Measurements from ENCODE around the gene COL23A1.

DNA sequence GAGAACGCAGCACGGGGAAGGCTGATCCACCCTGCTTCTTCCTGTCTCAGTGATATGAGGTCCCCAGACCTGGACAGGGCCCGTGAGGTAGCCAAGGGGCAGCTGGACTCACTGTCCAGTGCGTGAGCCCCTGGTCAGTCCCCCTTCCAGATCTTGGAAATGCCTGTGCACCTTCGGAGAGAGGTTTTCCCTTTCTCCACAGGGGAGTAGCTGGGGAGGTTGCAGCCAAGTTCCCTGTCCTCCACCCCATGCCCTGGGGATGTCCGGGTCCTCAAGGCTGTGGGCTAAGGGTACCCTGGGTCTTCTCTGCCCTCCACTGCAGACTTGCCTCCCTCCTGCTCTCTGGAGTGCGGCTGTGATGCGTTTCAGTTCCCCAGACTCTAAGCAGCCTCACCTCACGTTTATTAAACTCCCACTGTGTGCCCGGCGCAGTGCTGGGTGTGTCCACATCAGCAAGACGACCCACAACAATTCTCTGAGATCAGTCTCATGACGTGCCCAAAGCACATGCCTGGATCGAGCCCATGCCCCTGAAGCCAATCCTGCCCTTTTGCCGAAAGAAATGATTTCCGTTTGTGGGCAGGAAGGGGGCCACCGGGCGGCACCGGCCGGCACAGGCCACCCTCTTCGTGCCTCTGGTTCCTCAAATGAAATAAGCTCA lies 256.2 kb downstream of the COL23A1 start:
- TF ChIP-seq EZH2 (IDR thresholded peaks at IDR 0.05; ENCODE audit: low read depth, low read length, severe bottlenecking) (no peak), CREB1 (IDR thresholded peaks at IDR 0.05) (no peak), TAF1 (IDR thresholded peaks at IDR 0.05; ENCODE audit: low read depth, low read length) (no peak), CHD2 (IDR thresholded peaks at IDR 0.05; ENCODE audit: low read length) (no peak), TEAD4 (IDR thresholded peaks at IDR 0.05; ENCODE audit: low read depth, low read length) (no peak), MAFK (IDR thresholded peaks at IDR 0.05; ENCODE audit: low read depth, low read length) (no peak), RAD21 (IDR thresholded peaks at IDR 0.05 in 1 of 2, conservative IDR thresholded peaks at IDR 0.05 in 1 of 2; ENCODE audit: low read depth in 2 of 2, low read length in 2 of 2) (no peak), GABPA (IDR thresholded peaks at IDR 0.05; ENCODE audit: borderline replicate concordance, insufficient read depth, low read length) (no peak), POLR2A (IDR thresholded peaks at IDR 0.05; ENCODE audit: control extremely low read depth in 1 of 2, low read depth in 2 of 2, low read length in 2 of 2) (no peak)
- TF ChIP-seq, protein P1, sequence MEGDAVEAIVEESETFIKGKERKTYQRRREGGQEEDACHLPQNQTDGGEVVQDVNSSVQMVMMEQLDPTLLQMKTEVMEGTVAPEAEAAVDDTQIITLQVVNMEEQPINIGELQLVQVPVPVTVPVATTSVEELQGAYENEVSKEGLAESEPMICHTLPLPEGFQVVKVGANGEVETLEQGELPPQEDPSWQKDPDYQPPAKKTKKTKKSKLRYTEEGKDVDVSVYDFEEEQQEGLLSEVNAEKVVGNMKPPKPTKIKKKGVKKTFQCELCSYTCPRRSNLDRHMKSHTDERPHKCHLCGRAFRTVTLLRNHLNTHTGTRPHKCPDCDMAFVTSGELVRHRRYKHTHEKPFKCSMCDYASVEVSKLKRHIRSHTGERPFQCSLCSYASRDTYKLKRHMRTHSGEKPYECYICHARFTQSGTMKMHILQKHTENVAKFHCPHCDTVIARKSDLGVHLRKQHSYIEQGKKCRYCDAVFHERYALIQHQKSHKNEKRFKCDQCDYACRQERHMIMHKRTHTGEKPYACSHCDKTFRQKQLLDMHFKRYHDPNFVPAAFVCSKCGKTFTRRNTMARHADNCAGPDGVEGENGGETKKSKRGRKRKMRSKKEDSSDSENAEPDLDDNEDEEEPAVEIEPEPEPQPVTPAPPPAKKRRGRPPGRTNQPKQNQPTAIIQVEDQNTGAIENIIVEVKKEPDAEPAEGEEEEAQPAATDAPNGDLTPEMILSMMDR (IDR thresholded peaks at IDR 0.05; ENCODE audit: control extremely low read depth in 1 of 3, insufficient read depth in 1 of 3, low read depth in 1 of 3, low read length in 3 of 3) = no peak

Data from H1 (cell line).